Duodenal mucosa (tissue), 2 donors: ENCODE data around the gene CHD6.

Experiments
- H3K27ac ChIP-seq: one replicate; pipeline ENCODE4 v1.7.0; 2013; ENCODE audit warnings: low read depth, low read length
- H3K27me3 ChIP-seq, 2 donors: one replicate each; pipeline ENCODE4 v1.7.0; 2013; ENCODE audit warnings: low read length in 2 of 2, control low read depth in 1 of 2; ENCODE audit not compliant: insufficient read depth in 2 of 2, control insufficient read depth in 1 of 2
- H3K36me3 ChIP-seq, 2 donors: one replicate each; pipeline ENCODE4 v1.7.0; 2013; ENCODE audit warnings: low read length in 2 of 2, control low read depth in 1 of 2; ENCODE audit not compliant: insufficient read depth in 2 of 2, control insufficient read depth in 1 of 2
- H3K4me1 ChIP-seq, 2 donors: one replicate each; pipeline ENCODE4 v1.7.0; 2013; ENCODE audit warnings: low read length in 2 of 2, control low read depth in 1 of 2; ENCODE audit not compliant: insufficient read depth in 2 of 2, control insufficient read depth in 1 of 2
- H3K4me3 ChIP-seq, 2 donors: one replicate each; pipeline ENCODE4 v1.7.0; 2013; ENCODE audit warnings: low read length in 2 of 2, low read depth in 1 of 2
- H3K9ac ChIP-seq, 2 donors: one replicate each; pipeline ENCODE4 v1.7.0; 2013; ENCODE audit warnings: low read length in 2 of 2, low read depth in 1 of 2
- H3K9me3 ChIP-seq, 2 donors: one replicate each; pipeline ENCODE4 v1.7.0; 2013; ENCODE audit warnings: low read length in 2 of 2, control low read depth in 1 of 2; ENCODE audit not compliant: control insufficient read depth in 1 of 2

CHD6 gene

GRCh38 chr20:41621971-41622370, 3.8 kb upstream of the CHD6 start:
- Histone ChIP-seq H3K4me1 (peaks cover 3 to 4% of the 10 kb centered on the region in 2 donors), H3K36me3 (no peaks in the 10 kb centered on the region), H3K27ac (no peak overlapping the region), H3K27me3 (no peaks in the 10 kb centered on the region), H3K4me3 (no peak overlapping the region), H3K9me3 (no peaks in the 10 kb centered on the region), H3K9ac (no peak overlapping the region)

- H3K4me1 ChIP-seq = peaks cover 9% of the 10 kb centered on the region in 2 donors
- no peaks in the 10 kb centered on the region for H3K27me3 ChIP-seq
- no peak overlapping the region for H3K4me3 ChIP-seq
- no peak overlapping the region for H3K9ac ChIP-seq
- no peak overlapping the region for H3K27ac ChIP-seq
- H3K9me3 ChIP-seq = no peaks in the 10 kb centered on the region
- no peaks in the 10 kb centered on the region for H3K36me3 ChIP-seq
Observed at GRCh38 chr20:41621421-41621820, 3.2 kb upstream of the CHD6 start.

- Histone ChIP-seq H3K9me3 (no peaks in the 10 kb centered on the region), H3K36me3 (no peaks in the 10 kb centered on the region), H3K27me3 (no peaks in the 10 kb centered on the region), H3K9ac (peak overlapping the region in 1 of 2 donors; percentile 35), H3K4me3 (peak overlapping the region in 1 of 2 donors; percentile 69), H3K4me1 (peaks cover 17% of the 10 kb centered on the region in 2 donors), H3K27ac (no peak overlapping the region)
Observed at GRCh38 chr20:41619360-41620100, 1.4 kb upstream of the CHD6 start.

GRCh38 chr20:41618807-41619311, 682 bp upstream of the CHD6 start:
- H3K27ac ChIP-seq = no peak overlapping the region

GRCh38 chr20:41617059-41617901, 897 bp downstream of the CHD6 start:
- no peak overlapping the region for H3K27ac ChIP-seq

More at GRCh38 chr20:41618807-41619311, 682 bp upstream of the CHD6 start:
- Histone ChIP-seq H3K9me3 (no peaks in the 10 kb centered on the region), H3K4me3 (peak overlapping the region; percentile 58 to 69), H3K27me3 (no peaks in the 10 kb centered on the region), H3K4me1 (peaks cover 17 to 18% of the 10 kb centered on the region in 2 donors), H3K36me3 (no peaks in the 10 kb centered on the region), H3K9ac (peak overlapping the region in 1 of 2 donors; percentile 35)

GRCh38 chr20:41616228-41616627, 1.9 kb downstream of the CHD6 start:
- Histone ChIP-seq H3K27me3 (no peaks in the 10 kb centered on the region), H3K9ac (no peak overlapping the region), H3K27ac (no peak overlapping the region), H3K4me1 (peaks cover 17 to 18% of the 10 kb centered on the region in 2 donors), H3K4me3 (no peak overlapping the region), H3K9me3 (no peaks in the 10 kb centered on the region), H3K36me3 (no peaks in the 10 kb centered on the region)

More at GRCh38 chr20:41617059-41617901, 897 bp downstream of the CHD6 start:
- Histone ChIP-seq H3K4me3 (peak overlapping the region; percentile 73 to 75), H3K36me3 (no peaks in the 10 kb centered on the region), H3K9me3 (no peaks in the 10 kb centered on the region), H3K9ac (peak overlapping the region; percentile 21 to 64), H3K4me1 (peaks cover 17 to 18% of the 10 kb centered on the region in 2 donors), H3K27me3 (no peaks in the 10 kb centered on the region)

- Histone ChIP-seq H3K4me1 (peaks cover 17 to 18% of the 10 kb centered on the region in 2 donors), H3K27me3 (no peaks in the 10 kb centered on the region), H3K9ac (no peak overlapping the region), H3K36me3 (no peaks in the 10 kb centered on the region), H3K4me3 (no peak overlapping the region), H3K27ac (no peak overlapping the region), H3K9me3 (no peaks in the 10 kb centered on the region)
Observed at GRCh38 chr20:41615676-41616075, 2.5 kb downstream of the CHD6 start.

GRCh38 chr20:41615110-41615509, 3.1 kb downstream of the CHD6 start:
- Histone ChIP-seq H3K4me3 (no peak overlapping the region), H3K9me3 (no peaks in the 10 kb centered on the region), H3K36me3 (no peaks in the 10 kb centered on the region), H3K9ac (no peak overlapping the region), H3K27me3 (no peaks in the 10 kb centered on the region), H3K27ac (no peak overlapping the region), H3K4me1 (peaks cover 17 to 18% of the 10 kb centered on the region in 2 donors)

GRCh38 chr20:41613321-41613720, 4.9 kb downstream of the CHD6 start:
- no peaks in the 10 kb centered on the region for H3K9me3 ChIP-seq
- no peak overlapping the region for H3K4me3 ChIP-seq
- no peaks in the 10 kb centered on the region for H3K36me3 ChIP-seq
- no peak overlapping the region for H3K27ac ChIP-seq
- no peaks in the 10 kb centered on the region for H3K27me3 ChIP-seq
- H3K9ac ChIP-seq = no peak overlapping the region
- peaks cover 18 to 22% of the 10 kb centered on the region in 2 donors for H3K4me1 ChIP-seq

GRCh38 chr20:41609474-41609873, 8.7 kb downstream of the CHD6 start:
- Histone ChIP-seq H3K27ac (no peak overlapping the region), H3K36me3 (no peaks in the 10 kb centered on the region), H3K9ac (no peak overlapping the region), H3K4me3 (no peak overlapping the region), H3K9me3 (no peaks in the 10 kb centered on the region), H3K4me1 (peaks cover under 1 to 5% of the 10 kb centered on the region in 2 donors), H3K27me3 (no peaks in the 10 kb centered on the region)
